Upper lobe of left lung (tissue), 6 donors: ENCODE results near the gene MLF2. TPM values are rescaled to one million over a fixed set of nuclear protein-coding genes. Genes with fewer than 3 reads are reported as not detected.

Source experiments
- ATAC-seq, 2 donors: fragments of 200-7000 bp; cut with Tn5 transposase; one replicate each; pipeline ENCODE4 v1.9.1; 2022; ENCODE audit warnings: mild to moderate bottlenecking in 2 of 2, moderate library complexity in 2 of 2; ENCODE audit not compliant: low FRiP score in 2 of 2
- DNase-seq, 2 donors: peaks; one replicate each; pipeline ENCODE4 v3.0.0-alpha.2; 2019 to 2020
- H3K27ac ChIP-seq, 4 donors: fragments of 200-600 bp; sonication (generic); one replicate each; pipeline ENCODE4 v1.5.1; 2016 to 2019
- H3K27me3 ChIP-seq, 4 donors: fragments of 200-600 bp; sonication (generic); one replicate each; pipeline ENCODE4 v1.5.1; 2017 to 2019
- H3K36me3 ChIP-seq, 4 donors: fragments of 200-600 bp; sonication (generic); one replicate each; pipeline ENCODE4 v1.5.1; 2016 to 2019
- H3K4me1 ChIP-seq, 4 donors: fragments of 200-600 bp; sonication (generic); one replicate each; pipeline ENCODE4 v1.5.1; 2018 to 2019
- H3K4me3 ChIP-seq, 4 donors: fragments of 200-600 bp; sonication (generic); one replicate each; pipeline ENCODE4 v1.5.1; 2017 to 2019; ENCODE audit warnings: mild to moderate bottlenecking in 2 of 4, moderate library complexity in 1 of 4
- H3K9me3 ChIP-seq, 4 donors: fragments of 200-600 bp; sonication (generic); one replicate each; pipeline ENCODE4 v1.5.1; 2018 to 2019
- CTCF ChIP-seq, 6 experiments: fragments of 450-650 bp in 4 of 6; fragments of 200-600 bp in 2 of 6; sonication (generic) in 2 of 6; IDR thresholded peaks; one replicate each; pipeline ENCODE4 v1.5.1; 2016 to 2019; ENCODE audit warnings: antibody characterized with exemption in 6 of 6
- EP300 ChIP-seq, 4 donors: sonication (generic); formaldehyde crosslinking; IDR thresholded peaks; one replicate each; pipeline ENCODE4 v1.5.1; 2017; ENCODE audit warnings: antibody characterized with exemption in 4 of 4, control low read depth in 2 of 4
- POLR2A ChIP-seq, 4 donors: fragments of 450-650 bp; IDR thresholded peaks; one replicate each; pipeline ENCODE4 v1.5.1; 2016 to 2017; ENCODE audit warnings: antibody characterized with exemption in 4 of 4, mild to moderate bottlenecking in 2 of 4
- POLR2AphosphoS5 ChIP-seq, 2 donors: sonication (generic); formaldehyde crosslinking; IDR thresholded peaks; one replicate each; pipeline ENCODE4 v1.5.1; 2017; ENCODE audit warnings: antibody characterized with exemption in 2 of 2
- WGBS, 2 donors: methylation state at CpG; one replicate each; pipeline ENCODE4 v1.1.5; 2017 to 2018; 5-methylcytosine and 5-hydroxymethylcytosine counted together
- total RNA-seq, 6 donors: library from RNA; depleted of rRNA in 4 of 6; stranded (reverse); fragments of >200 nt in 4 of 6; gene quantifications; one replicate each; pipeline versions ENCODE4 v1.1.0 to v1.2.1, GENCODE V29; 2016 to 2021
- donor health status: DM: no; HTN: no; CAD: no; lungs with moderate emphysema.
- donor health status: DM: no; HTN: yes; CAD: no; lungs with severe emphysema.

The MLF2 gene
- total RNA-seq, 6 donors from 2014 or later, result 136 to 221 (median 144) TPM

GRCh38 chr12:6787309-6787708 lies 34.4 kb upstream of the MLF2 start:
- no peaks in the 10 kb centered on the region for H3K9me3 ChIP-seq
- no peak for ATAC-seq
- H3K27ac ChIP-seq, result no peak overlapping the region
- DNase-seq, result no peak
- no peaks in the 10 kb centered on the region for H3K36me3 ChIP-seq
- H3K27me3 ChIP-seq, result no peaks in the 10 kb centered on the region
- peaks cover 12 to 42% (median 23%) of the 10 kb centered on the region in 4 donors for H3K4me1 ChIP-seq
- TF ChIP-seq POLR2AphosphoS5 (IDR thresholded peaks at IDR 0.05), result no peak
- TF ChIP-seq CTCF (IDR thresholded peaks at IDR 0.05), result no peak
- TF ChIP-seq EP300 (IDR thresholded peaks at IDR 0.05), result no peak
- no peak for TF ChIP-seq POLR2A (IDR thresholded peaks at IDR 0.05)
- H3K4me3 ChIP-seq, result no peak overlapping the region
- WGBS, 2 donors, result 91 to 92% methylated on average over 5 of the region's 5 CpGs

- H3K27me3 ChIP-seq, result no peaks in the 10 kb centered on the region
- DNase-seq (no peak), ATAC-seq (no peak)
- no peak overlapping the region for H3K27ac ChIP-seq
- H3K4me3 ChIP-seq, result no peak overlapping the region
- 57 to 61% methylated on average over 9 of the region's 9 CpGs for WGBS, 2 donors
- H3K36me3 ChIP-seq, result no peaks in the 10 kb centered on the region
- TF ChIP-seq CTCF (IDR thresholded peaks at IDR 0.05), result no peak
- no peak for TF ChIP-seq POLR2A (IDR thresholded peaks at IDR 0.05)
- no peaks in the 10 kb centered on the region for H3K9me3 ChIP-seq
- H3K4me1 ChIP-seq, result peaks cover 11 to 35% (median 18%) of the 10 kb centered on the region in 4 donors
Measured at GRCh38 chr12:6786416-6787094, 33.6 kb upstream of the MLF2 start.

GRCh38 chr12:6784761-6785160 lies 31.8 kb upstream of the MLF2 start:
- no peaks in the 10 kb centered on the region for H3K36me3 ChIP-seq
- no peak overlapping the region for H3K4me3 ChIP-seq
- H3K9me3 ChIP-seq, result no peaks in the 10 kb centered on the region
- peaks cover 11 to 33% (median 15%) of the 10 kb centered on the region in 4 donors for H3K4me1 ChIP-seq
- TF ChIP-seq CTCF (IDR thresholded peaks at IDR 0.05) (no peak), POLR2A (IDR thresholded peaks at IDR 0.05) (no peak), EP300 (IDR thresholded peaks at IDR 0.05) (no peak), POLR2AphosphoS5 (IDR thresholded peaks at IDR 0.05) (no peak)
- 45 to 55% methylated on average over 5 of the region's 5 CpGs for WGBS, 2 donors
- DNase-seq, result no peak
- ATAC-seq, result no peak
- no peak overlapping the region for H3K27ac ChIP-seq
- H3K27me3 ChIP-seq, result no peaks in the 10 kb centered on the region

GRCh38 chr12:6784296-6784695 lies 31.4 kb upstream of the MLF2 start:
- no peak for ATAC-seq
- no peak for TF ChIP-seq CTCF (IDR thresholded peaks at IDR 0.05)
- no peak for TF ChIP-seq POLR2A (IDR thresholded peaks at IDR 0.05)
- no peak for TF ChIP-seq EP300 (IDR thresholded peaks at IDR 0.05)
- no peak for TF ChIP-seq POLR2AphosphoS5 (IDR thresholded peaks at IDR 0.05)
- Histone ChIP-seq H3K36me3 (no peaks in the 10 kb centered on the region), H3K27ac (no peak overlapping the region), H3K27me3 (no peaks in the 10 kb centered on the region), H3K4me1 (peaks cover 11 to 30% (median 15%) of the 10 kb centered on the region in 4 donors), H3K4me3 (no peak overlapping the region), H3K9me3 (no peaks in the 10 kb centered on the region)
- 71 to 94% methylated on average over 4 to 5 of the region's 5 CpGs for WGBS, 2 donors
- no peak for DNase-seq

GRCh38 chr12:6783828-6784227 lies 30.9 kb upstream of the MLF2 start:
- no peaks in the 10 kb centered on the region for H3K9me3 ChIP-seq
- no peaks in the 10 kb centered on the region for H3K36me3 ChIP-seq
- no peak for DNase-seq
- no peaks in the 10 kb centered on the region for H3K27me3 ChIP-seq
- peaks cover 10 to 31% (median 13%) of the 10 kb centered on the region in 4 donors for H3K4me1 ChIP-seq
- TF ChIP-seq EP300 (IDR thresholded peaks at IDR 0.05) (no peak), CTCF (IDR thresholded peaks at IDR 0.05) (no peak), POLR2AphosphoS5 (IDR thresholded peaks at IDR 0.05) (no peak), POLR2A (IDR thresholded peaks at IDR 0.05) (no peak)
- H3K4me3 ChIP-seq, result no peak overlapping the region
- WGBS, 2 donors, result 90 to 96% methylated on average over 9 of the region's 9 CpGs
- no peak overlapping the region for H3K27ac ChIP-seq
- no peak for ATAC-seq
